ENCODE data around the gene CNN2. TPM values are rescaled to one million over a fixed set of nuclear protein-coding genes. Genes with fewer than 3 reads are reported as not detected.

CNN2 gene
- total and polyA plus RNA-seq, 5 experiments from 2014 or later: 211 to 693 (median 498) TPM

DNA sequence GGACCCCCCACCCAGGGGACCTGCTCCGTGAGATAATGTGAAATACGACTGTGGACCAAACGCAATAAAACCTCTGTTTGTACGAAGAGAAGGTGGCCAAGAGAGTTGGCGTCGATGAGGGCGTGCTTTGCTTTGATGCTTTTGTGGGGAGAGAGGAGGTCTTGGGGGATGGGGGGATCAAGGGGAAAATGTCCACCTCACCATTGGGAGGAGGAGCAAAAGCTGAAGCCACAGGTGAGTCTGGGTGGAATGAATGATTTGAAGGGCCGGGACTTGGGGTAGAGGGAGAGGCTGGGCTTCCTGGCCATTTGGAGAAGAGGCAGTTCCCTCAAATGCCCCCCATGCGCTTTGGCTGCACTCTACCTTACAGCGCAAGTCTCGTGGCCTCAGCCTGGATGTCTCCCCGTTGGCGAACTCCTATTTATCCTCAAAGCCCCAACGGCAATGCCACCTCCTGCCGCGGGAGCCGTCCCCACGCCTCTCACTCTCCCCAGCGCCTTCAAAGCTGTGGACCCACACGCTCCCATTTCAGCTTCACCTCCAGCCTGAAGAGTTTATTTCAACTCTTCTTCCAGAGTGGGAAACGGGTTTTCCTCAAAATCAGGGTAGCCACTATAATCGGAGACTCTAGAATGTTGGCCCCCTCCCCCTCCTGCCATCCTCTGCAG is 12.7 kb downstream of the CNN2 start:
- peaks cover 0 to 44% (median 11%) of the 10 kb centered on the region in 3 donors for H3K36me3 Mint-ChIP-seq
- peak overlapping the region; percentile 92 to 98 (median 94) for H3K27ac Mint-ChIP-seq
- H3K4me3 Mint-ChIP-seq: peak overlapping the region; percentile 93 to 100 (median 99)
- peaks cover 28 to 63% (median 55%) of the 10 kb centered on the region in 4 donors for H3K4me1 Mint-ChIP-seq
- no peaks in the 10 kb centered on the region for H3K27me3 Mint-ChIP-seq
- POLR2A ChIA-PET: interaction anchor here (0.5 to 12.3 kb wide), 17 partner anchors 10 to 471 kb away, joined by 3 to 768 read pairs (median 4); partner anchors contain the start of genes ARHGAP45, CIRBP, CNN2 and GPX4
- H3K9me3 Mint-ChIP-seq: no peaks in the 10 kb centered on the region
- ATAC-seq (no peak), DNase-seq (peak in 4 of 10 donors; percentile 33 to 69 (median 42))

DNA sequence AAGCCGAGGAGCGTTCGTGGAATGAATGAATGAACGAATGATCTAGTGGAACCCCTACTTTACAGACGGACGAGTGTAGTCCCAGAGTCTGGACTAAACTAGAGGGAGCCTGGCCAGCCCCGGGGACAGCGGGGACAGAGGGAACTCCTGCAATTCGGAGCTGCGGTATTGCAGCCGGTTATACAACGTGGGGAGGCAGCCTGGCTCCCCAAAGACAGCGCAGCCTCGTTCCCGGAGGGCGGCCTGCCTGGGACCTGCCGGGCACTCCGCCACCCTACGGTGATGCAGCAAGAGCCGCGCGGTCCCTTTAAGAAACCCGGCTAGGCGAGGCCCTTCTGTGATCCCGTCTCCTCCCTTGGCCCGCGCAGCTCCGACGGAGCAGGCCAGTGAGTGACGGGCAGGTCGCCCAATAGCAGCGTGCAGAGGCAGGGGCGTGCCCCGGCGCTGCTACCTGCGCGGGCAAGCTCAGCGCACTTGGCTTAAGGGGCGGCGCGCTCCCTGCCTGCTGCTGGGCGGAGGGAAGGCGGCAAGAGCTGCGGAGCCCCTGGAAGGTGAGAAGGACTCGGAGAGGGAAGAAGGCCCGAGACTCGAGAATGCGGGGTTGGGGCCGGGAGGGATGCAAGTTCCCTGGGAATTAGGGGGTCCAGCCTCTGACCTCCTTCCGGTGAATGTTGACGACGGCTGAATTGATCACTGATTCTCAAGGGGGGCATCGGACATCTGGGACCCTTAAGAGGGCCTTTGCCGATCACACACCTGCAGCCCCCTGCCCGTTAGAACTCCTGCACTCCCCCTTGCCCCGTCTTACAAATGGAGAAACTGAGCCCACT is 13.5 kb downstream of the CNN2 start, which contains the start of gene ABCA7:
TSS of gene ABCA7 (plus strand) at position 462 of the 830 bp plus-strand sequence. CDS start 1,255 bp downstream, outside the sequence.
- Mint-ChIP-seq H3K27me3 (no peaks in the 10 kb centered on the region), H3K4me3 (peak within 1 kb of the TSS; percentile 93 to 100 (median 99)), H3K36me3 (peaks cover 0 to 50% (median 11%) of the 10 kb centered on the region in 3 donors), H3K9me3 (no peaks in the 10 kb centered on the region), H3K4me1 (peaks cover 28 to 63% (median 55%) of the 10 kb centered on the region in 4 donors), H3K27ac (peak within 1 kb of the TSS; percentile 92 to 98 (median 94))
- POLR2A ChIA-PET: interaction anchor here (0.5 to 12.3 kb wide), 18 partner anchors 9 to 1199 kb away, joined by 3 to 768 read pairs (median 4); partner anchors contain the start of genes ARHGAP45, CIRBP, CNN2 and GPX4
- DNase-seq (peak; percentile 98 to 100 (median 99)), ATAC-seq (peak; percentile 86 to 93)

DNA sequence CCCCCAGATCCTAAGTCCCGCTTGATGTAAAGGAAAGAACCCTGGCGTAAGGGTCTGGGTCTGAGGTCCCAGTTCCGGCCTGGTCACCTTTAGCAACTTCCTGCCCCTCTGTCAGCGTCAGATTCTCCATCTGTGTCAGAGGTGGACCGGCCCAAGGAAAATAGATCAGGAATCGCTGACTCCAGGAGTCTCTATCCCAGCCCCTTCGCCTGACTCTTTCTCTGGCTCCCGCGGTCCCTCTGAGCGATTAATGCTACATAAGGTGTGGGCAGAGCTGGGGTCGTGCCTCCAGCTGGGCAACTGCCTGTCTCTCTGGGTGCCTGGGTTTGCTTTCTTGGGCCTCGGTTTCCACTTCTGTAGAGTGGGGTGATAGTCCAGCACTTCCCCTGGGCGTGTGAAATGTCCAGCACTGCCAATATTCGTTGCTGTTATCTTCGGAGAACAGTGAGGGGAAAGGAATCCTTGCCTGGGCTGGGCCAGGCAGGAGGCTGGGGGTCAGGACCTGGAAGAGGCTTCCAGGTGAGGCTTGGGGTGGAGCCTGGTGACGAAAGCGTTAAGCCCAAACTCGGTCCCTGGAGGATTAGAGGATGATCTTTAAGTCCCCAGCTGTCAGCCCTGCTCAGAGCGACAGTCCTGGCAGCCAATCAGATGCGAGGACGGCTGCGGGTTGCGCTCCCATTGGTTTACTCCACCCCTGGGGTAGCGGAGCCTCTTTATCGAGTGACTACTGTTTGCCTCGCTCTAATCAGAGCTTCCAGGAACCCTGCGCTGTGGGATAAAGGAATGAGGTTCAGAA is 14.3 kb downstream of the CNN2 start:
- peak overlapping the region; percentile 93 to 100 (median 99) for H3K4me3 Mint-ChIP-seq
- ATAC-seq: peak; percentile 52 to 58
- peak overlapping the region; percentile 85 to 98 (median 94) for H3K27ac Mint-ChIP-seq
- no peaks in the 10 kb centered on the region for H3K27me3 Mint-ChIP-seq
- peaks cover 0 to 50% (median 10%) of the 10 kb centered on the region in 3 donors for H3K36me3 Mint-ChIP-seq
- peaks cover 26 to 60% (median 49%) of the 10 kb centered on the region in 4 donors for H3K4me1 Mint-ChIP-seq
- DNase-seq: peak; percentile 73 to 95 (median 86)
- H3K9me3 Mint-ChIP-seq: no peaks in the 10 kb centered on the region
- POLR2A ChIA-PET: interaction anchor here (0.7 to 12.3 kb wide), 14 partner anchors 8 to 1199 kb away, joined by 3 to 768 read pairs (median 4); partner anchors contain the start of genes ARHGAP45, CIRBP, CNN2 and FAM174C

DNA sequence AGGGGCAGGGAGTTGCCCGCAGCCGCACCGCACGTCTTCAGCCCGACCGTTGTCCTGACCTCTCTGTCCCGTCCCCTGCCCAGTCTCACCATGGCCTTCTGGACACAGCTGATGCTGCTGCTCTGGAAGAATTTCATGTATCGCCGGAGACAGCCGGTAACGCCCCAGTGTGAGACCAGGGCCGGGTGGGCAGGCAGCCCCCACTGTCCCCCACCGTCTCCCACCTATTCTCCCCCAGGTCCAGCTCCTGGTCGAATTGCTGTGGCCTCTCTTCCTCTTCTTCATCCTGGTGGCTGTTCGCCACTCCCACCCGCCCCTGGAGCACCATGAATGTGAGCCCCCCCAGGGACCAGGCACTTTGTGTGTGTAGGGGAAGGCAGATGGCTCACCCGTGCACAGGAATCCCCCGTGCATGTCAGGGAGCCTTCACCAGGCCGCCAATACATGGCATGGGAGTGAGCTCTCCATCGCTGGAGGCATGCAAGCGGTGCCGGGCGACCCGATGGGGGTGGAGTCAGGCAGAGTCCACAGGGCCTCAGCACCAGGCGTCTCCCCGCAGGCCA is 14.9 kb downstream of the CNN2 start:
- DNase-seq: no peak
- POLR2A ChIA-PET: interaction anchor here (0.8 to 12.3 kb wide), 9 partner anchors 8 to 234 kb away, joined by 3 to 768 read pairs (median 8); partner anchors contain the start of genes ARHGAP45, CIRBP, CNN2 and FAM174C
- ATAC-seq: no peak

DNA sequence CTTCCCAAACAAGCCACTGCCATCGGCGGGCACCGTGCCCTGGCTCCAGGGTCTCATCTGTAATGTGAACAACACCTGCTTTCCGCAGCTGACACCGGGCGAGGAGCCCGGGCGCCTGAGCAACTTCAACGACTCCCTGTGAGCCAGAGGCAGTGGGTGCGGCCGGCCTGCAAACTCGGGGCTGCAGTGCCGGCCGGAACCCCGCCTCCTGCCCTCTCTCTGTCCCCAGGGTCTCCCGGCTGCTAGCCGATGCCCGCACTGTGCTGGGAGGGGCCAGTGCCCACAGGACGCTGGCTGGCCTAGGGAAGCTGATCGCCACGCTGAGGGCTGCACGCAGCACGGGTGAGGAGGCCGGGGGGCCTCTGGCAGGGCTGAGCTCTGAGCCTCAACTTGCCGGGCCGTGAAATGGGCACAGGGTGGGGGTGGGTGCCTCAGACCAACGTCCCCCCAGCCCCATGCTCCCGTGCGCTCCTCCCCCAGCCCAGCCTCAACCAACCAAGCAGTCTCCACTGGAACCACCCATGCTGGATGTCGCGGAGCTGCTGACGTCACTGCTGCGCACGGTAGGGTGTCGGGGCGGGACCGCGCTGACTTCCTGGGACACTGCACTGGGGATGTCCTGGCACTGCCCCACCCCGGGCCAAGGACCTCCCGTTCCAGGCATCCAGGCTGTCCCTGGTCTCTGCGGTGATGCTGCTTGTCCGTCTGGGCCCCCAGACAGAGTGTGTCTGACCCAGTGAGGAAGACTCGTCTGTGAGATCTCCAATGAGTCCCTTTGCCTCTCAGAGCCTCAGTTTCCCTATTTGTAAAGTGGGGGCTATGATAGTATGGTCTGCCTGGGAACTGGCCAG is 15.7 kb downstream of the CNN2 start:
- H3K9me3 Mint-ChIP-seq: no peaks in the 10 kb centered on the region
- POLR2A ChIA-PET: interaction anchor here (0.9 to 12.3 kb wide), 6 partner anchors 7 to 34 kb away, joined by 3 to 768 read pairs (median 60); partner anchors contain the start of genes ARHGAP45, CNN2, RNU6-2 and TMEM259
- no peak overlapping the region for H3K27ac Mint-ChIP-seq

More for the DNA sequence above, 14.9 kb downstream of the CNN2 start:
- Mint-ChIP-seq H3K36me3 (peaks cover 0 to 43% (median 10%) of the 10 kb centered on the region in 3 donors), H3K4me1 (peaks cover 21 to 53% (median 43%) of the 10 kb centered on the region in 4 donors), H3K27ac (peak overlapping the region in 9 of 10 donors; percentile 85 to 98 (median 94)), H3K9me3 (no peaks in the 10 kb centered on the region), H3K4me3 (peak overlapping the region; percentile 93 to 100 (median 99)), H3K27me3 (no peaks in the 10 kb centered on the region)

DNA sequence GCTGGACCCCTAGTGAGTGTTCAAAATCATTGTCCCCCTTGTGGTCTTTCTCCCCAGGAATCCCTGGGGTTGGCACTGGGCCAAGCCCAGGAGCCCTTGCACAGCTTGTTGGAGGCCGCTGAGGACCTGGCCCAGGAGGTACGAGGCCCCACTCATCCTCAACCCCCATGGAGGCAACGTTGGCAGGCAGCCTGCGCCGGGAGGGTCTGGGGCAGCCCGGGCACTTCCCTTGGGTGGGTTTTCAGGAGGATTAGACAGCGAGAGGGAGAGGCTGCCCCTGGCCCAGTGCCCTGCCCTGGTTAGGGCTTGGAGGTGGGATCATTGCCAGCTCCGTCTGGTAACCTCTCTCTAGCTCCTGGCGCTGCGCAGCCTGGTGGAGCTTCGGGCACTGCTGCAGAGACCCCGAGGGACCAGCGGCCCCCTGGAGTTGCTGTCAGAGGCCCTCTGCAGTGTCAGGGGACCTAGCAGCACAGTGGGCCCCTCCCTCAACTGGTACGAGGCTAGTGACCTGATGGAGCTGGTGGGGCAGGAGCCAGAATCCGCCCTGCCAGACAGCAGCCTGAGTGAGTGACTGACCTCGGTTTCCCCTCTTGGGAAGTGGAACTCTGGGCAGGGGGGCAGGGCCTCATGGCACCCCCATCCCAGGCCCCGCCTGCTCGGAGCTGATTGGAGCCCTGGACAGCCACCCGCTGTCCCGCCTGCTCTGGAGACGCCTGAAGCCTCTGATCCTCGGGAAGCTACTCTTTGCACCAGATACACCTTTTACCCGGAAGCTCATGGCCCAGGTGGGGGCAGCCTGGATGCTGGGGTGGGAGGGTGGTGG is 16.5 kb downstream of the CNN2 start:
- Mint-ChIP-seq H3K4me1 (peaks cover 13 to 42% (median 32%) of the 10 kb centered on the region in 4 donors), H3K36me3 (peaks cover 0 to 31% (median 5%) of the 10 kb centered on the region in 3 donors), H3K27ac (no peak overlapping the region)

More for the DNA sequence above, 15.7 kb downstream of the CNN2 start:
- H3K27me3 Mint-ChIP-seq: no peaks in the 10 kb centered on the region
- peak overlapping the region in 7 of 10 donors; percentile 22 to 100 (median 99) for H3K4me3 Mint-ChIP-seq
- H3K4me1 Mint-ChIP-seq: peaks cover 18 to 49% (median 39%) of the 10 kb centered on the region in 4 donors
- ATAC-seq: no peak
- peaks cover 0 to 40% (median 10%) of the 10 kb centered on the region in 3 donors for H3K36me3 Mint-ChIP-seq
- DNase-seq: peak in 1 of 10 donors; percentile 63

DNA sequence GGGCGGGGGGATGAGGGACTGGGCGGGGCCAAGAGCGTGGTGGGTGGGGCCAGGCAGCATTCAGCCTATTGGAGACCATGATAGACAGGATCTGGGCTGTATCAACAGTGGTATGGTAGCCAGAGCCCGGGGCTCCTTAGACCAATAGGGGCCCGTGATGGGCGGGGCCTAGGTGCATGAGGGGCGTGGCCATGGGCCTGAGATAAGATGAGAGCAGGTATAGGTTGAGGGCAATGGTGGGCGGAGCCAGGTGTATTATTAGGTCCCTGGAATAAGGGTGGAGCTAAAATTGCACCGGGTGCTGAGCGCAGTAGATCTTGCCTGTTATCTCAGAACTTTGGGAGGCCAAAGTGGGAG is 18.8 kb downstream of the CNN2 start:
- peaks cover 6 to 23% (median 10%) of the 10 kb centered on the region in 4 donors for H3K4me1 Mint-ChIP-seq
- peak overlapping the region in 6 of 10 donors; percentile 13 to 76 (median 60) for H3K27ac Mint-ChIP-seq
- DNase-seq (peak in 5 of 10 donors; percentile 63 to 72 (median 67)), ATAC-seq (peak; percentile 28 to 74)
- H3K27me3 Mint-ChIP-seq: no peaks in the 10 kb centered on the region
- H3K36me3 Mint-ChIP-seq: peaks cover 0 to 29% (median 4%) of the 10 kb centered on the region in 3 donors
- no peaks in the 10 kb centered on the region for H3K9me3 Mint-ChIP-seq
- POLR2A ChIA-PET: interaction anchor here (1.2 to 12.3 kb wide), 4 partner anchors 12 to 42 kb away, joined by 3 to 400 read pairs (median 17); partner anchors contain the start of genes ARHGAP45, CNN2, RNU6-2 and TMEM259
- peak overlapping the region in 1 of 10 donors; percentile 35 for H3K4me3 Mint-ChIP-seq

More for the DNA sequence above, 16.5 kb downstream of the CNN2 start:
- POLR2A ChIA-PET: interaction anchor here (7.5 to 12.3 kb wide), 3 partner anchors 14 to 33 kb away, joined by 77 to 768 read pairs (median 400); partner anchors contain the start of genes ARHGAP45, CNN2, RNU6-2 and TMEM259
- no peak for ATAC-seq
- Mint-ChIP-seq H3K4me3 (peak overlapping the region in 4 of 10 donors; percentile 26 to 99 (median 57)), H3K9me3 (no peaks in the 10 kb centered on the region), H3K27me3 (no peaks in the 10 kb centered on the region)
- DNase-seq: no peak

DNA sequence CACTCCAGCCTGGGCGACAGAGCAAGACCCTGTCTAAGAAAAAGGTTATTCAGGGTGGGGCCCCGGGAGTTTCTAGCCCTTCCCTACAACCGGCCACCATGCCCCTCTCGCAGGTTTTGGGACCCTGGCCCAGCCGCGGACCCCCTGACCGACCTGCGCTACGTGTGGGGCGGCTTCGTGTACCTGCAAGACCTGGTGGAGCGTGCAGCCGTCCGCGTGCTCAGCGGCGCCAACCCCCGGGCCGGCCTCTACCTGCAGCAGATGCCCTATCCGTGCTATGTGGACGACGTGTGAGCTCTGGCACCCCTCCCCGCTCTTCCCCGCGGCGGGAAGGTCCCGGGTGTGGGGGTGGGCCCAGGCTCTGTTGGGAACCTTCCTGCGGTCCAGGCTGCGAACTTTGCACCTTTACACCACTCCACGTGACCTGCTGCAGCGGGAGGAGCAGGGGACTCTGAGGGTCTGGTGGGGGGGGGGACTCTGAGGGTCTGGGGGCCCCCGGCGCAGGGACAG is 19.8 kb downstream of the CNN2 start:
- H3K27ac Mint-ChIP-seq: no peak overlapping the region
- H3K27me3 Mint-ChIP-seq: no peaks in the 10 kb centered on the region
- no peak for ATAC-seq
- DNase-seq: no peak
- POLR2A ChIA-PET: interaction anchor here (0.9 to 12.3 kb wide), 8 partner anchors 7 to 41 kb away, joined by 3 to 400 read pairs (median 6); partner anchors contain the start of genes ABCA7, ARHGAP45, CNN2 and RNU6-2
- no peak overlapping the region for H3K4me3 Mint-ChIP-seq
- no peaks in the 10 kb centered on the region for H3K9me3 Mint-ChIP-seq
- peaks cover 0 to 17% (median 3%) of the 10 kb centered on the region in 4 donors for H3K4me1 Mint-ChIP-seq
- H3K36me3 Mint-ChIP-seq: peaks cover 0 to 29% (median 2%) of the 10 kb centered on the region in 3 donors

DNA sequence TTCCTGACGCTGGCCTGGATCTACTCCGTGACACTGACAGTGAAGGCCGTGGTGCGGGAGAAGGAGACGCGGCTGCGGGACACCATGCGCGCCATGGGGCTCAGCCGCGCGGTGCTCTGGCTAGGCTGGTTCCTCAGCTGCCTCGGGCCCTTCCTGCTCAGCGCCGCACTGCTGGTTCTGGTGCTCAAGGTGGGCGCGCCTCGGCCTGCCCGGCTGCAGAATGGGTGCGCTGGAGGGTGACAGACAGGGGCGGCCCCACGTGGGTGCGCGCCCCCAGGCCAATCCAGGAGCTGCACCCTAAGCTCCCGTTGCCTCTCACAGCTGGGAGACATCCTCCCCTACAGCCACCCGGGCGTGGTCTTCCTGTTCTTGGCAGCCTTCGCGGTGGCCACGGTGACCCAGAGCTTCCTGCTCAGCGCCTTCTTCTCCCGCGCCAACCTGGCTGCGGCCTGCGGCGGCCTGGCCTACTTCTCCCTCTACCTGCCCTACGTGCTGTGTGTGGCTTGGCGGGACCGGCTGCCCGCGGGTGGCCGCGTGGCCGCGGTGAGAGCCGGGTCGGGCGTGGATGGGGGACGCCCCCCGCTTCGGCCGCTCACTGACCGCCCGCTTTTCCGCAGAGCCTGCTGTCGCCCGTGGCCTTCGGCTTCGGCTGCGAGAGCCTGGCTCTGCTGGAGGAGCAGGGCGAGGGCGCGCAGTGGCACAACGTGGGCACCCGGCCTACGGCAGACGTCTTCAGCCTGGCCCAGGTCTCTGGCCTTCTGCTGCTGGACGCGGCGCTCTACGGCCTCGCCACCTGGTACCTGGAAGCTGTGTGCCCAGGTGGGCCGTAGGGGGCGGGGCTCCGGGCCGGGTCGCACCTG is 20.7 kb downstream of the CNN2 start:
- Mint-ChIP-seq H3K9me3 (no peaks in the 10 kb centered on the region), H3K36me3 (peaks cover 0 to 29% (median 2%) of the 10 kb centered on the region in 3 donors), H3K27me3 (no peaks in the 10 kb centered on the region), H3K4me3 (no peak overlapping the region), H3K27ac (peak overlapping the region in 2 of 10 donors; percentile 22 to 40), H3K4me1 (peaks cover 2 to 17% (median 3%) of the 10 kb centered on the region in 4 donors)
- POLR2A ChIA-PET: interaction anchor here (1.0 to 12.3 kb wide), 10 partner anchors 8 to 47 kb away, joined by 3 to 400 read pairs (median 11); partner anchors contain the start of genes ABCA7, ARHGAP45, CNN2 and RNU6-2
- ATAC-seq (no peak), DNase-seq (no peak)

Measured in naive thymus-derived CD8-positive, alpha-beta T cell (primary cell).